Heart left ventricle (tissue), 16 donors: Measurements from ENCODE around the gene CDK5RAP2. TPM values are rescaled to one million over a fixed set of nuclear protein-coding genes. Genes with fewer than 3 reads are reported as not detected.

Experiments used
- ATAC-seq, 4 donors: fragments of 200-7000 bp; cut with Tn5 transposase; one replicate each; pipeline ENCODE4 v1.9.1; 2020 to 2022; ENCODE audit warnings: moderate library complexity in 4 of 4, mild to moderate bottlenecking in 3 of 4, moderate number of reproducible peaks in 1 of 4
- DNase-seq, 5 donors: peaks; one replicate each; pipeline ENCODE4 v3.0.0-alpha.2; 2020
- H3K27ac ChIP-seq, 12 donors: fragments of 200-600 bp; sonication (generic) in 4 of 12; one replicate each; pipeline versions ENCODE4 v1.5.0 to v1.8.0; 2016 to 2022; ENCODE audit warnings: mild to moderate bottlenecking in 2 of 12
- H3K27me3 ChIP-seq, 9 donors: fragments of 200-600 bp; sonication (generic) in 2 of 9; one replicate each; pipeline versions ENCODE4 v1.5.1 to v1.8.0; 2016 to 2022; ENCODE audit warnings: mild to moderate bottlenecking in 3 of 9
- H3K36me3 ChIP-seq, 9 donors: fragments of 200-600 bp; sonication (generic) in 2 of 9; one replicate each; pipeline versions ENCODE4 v1.5.0 to v1.8.0; 2018 to 2022; ENCODE audit warnings: mild to moderate bottlenecking in 2 of 9
- H3K4me1 ChIP-seq, 12 donors: fragments of 200-600 bp; sonication (generic) in 4 of 12; one replicate each; pipeline versions ENCODE4 v1.5.0 to v1.8.0; 2016 to 2022; ENCODE audit warnings: mild to moderate bottlenecking in 3 of 12
- H3K4me3 ChIP-seq, 12 donors: fragments of 200-600 bp; sonication (generic) in 4 of 12; one replicate each; pipeline versions ENCODE4 v1.5.0 to v1.8.0; 2017 to 2022; ENCODE audit warnings: mild to moderate bottlenecking in 9 of 12, moderate library complexity in 4 of 12
- H3K9me3 ChIP-seq, 12 donors: fragments of 200-600 bp; sonication (generic) in 4 of 12; one replicate each; pipeline versions ENCODE4 v1.5.0 to v1.8.0; 2016 to 2022; ENCODE audit warnings: mild to moderate bottlenecking in 1 of 12
- POLR2A ChIP-seq, 2 donors: fragments of 450-650 bp; IDR thresholded peaks; one replicate each; pipeline ENCODE4 v1.6.1; 2017; ENCODE audit warnings: antibody characterized with exemption in 2 of 2, mild to moderate bottlenecking in 2 of 2, moderate library complexity in 2 of 2
- WGBS, 4 donors: extraction: QIAGEN DNeasy Blood & Tissue Kit in 2 of 4; methylation state at CpG; one replicate each; pipeline versions ENCODE4 v1.1.5 to v1.1.7; 2013 to 2018; 5-methylcytosine and 5-hydroxymethylcytosine counted together
- intact Hi-C, 10 donors: fragments of 100-400 bp; cut with DNase I; formaldehyde crosslinking; loops; one replicate each; pipeline versions ENCODE4 v1.11.1 to v1.14.2; 2022
- polyA plus RNA-seq, 2 donors: library from polyadenylated mRNA; stranded (reverse); fragments of 200-250 nt; gene quantifications; one replicate each; pipeline ENCODE4 v1.2.3, GENCODE V29; 2013
- total RNA-seq, 9 donors: library from RNA; depleted of rRNA in 2 of 9; stranded (reverse); fragments of >200 nt in 2 of 9; fragmentation: NEBNext Ultra II Directional in 3 of 9; extraction: Animal tissue kit (Norgen Biotek cat#: 25700) in 3 of 9; gene quantifications; one replicate each; pipeline versions ENCODE4 v1.1.0 to v1.2.4, GENCODE V29; 2016 to 2023
- TF ChIP-seq, protein P1 (sequence below), 12 donors: fragments of 200-600 bp; sonication (generic) in 4 of 12; IDR thresholded peaks; one replicate each; pipeline versions ENCODE4 v1.5.0 to v1.8.0; 2018 to 2022; ENCODE audit warnings: antibody characterized with exemption in 12 of 12, mild to moderate bottlenecking in 5 of 12
- donor health status: ischemic (EF 13 %, LVEDD 7.1; RV severe dilation, severe dysfunction).
- donor health status: healthy with polysubstance abuse.
- donor health status: DM: no; HTN: yes; CAD: no.
- donor health status: DM: no; HTN: no; CAD: no.
- donor health status: ischemic (EF 25% LVEDD 6.9; RV normal size, moderate dysfunction).
- donor health status: ischemic (EF 25% LVEDD 5.7; RV mildly dilated, moderate dysfunction).
- donor health status: healthy.
- donor health status: DM: yes; HTN: yes; CAD: no.
- donor health status: ischemic (EF 35%, LVEDD 5.7; RV mildly dilated, moderate dysfunction).
- donor health status: nonischemic (EF 11% LVEDD 7.7; RV severe dilation, severe dysfunction).
- donor health status: DM: yes; HTN: yes; CAD: no.
- donor health status: PGD.
- donor health status: ischemic (EF 29% LVEDD 5.4; RV normal size, mild dysfunction).
- donor health status: nonischemic (EF 23%, LVEDD 6.1; RV moderate dilation, normal function).

The CDK5RAP2 gene
- total and polyA plus RNA-seq, 11 donors = 26.1 to 114 (median 53.1) TPM

DNA sequence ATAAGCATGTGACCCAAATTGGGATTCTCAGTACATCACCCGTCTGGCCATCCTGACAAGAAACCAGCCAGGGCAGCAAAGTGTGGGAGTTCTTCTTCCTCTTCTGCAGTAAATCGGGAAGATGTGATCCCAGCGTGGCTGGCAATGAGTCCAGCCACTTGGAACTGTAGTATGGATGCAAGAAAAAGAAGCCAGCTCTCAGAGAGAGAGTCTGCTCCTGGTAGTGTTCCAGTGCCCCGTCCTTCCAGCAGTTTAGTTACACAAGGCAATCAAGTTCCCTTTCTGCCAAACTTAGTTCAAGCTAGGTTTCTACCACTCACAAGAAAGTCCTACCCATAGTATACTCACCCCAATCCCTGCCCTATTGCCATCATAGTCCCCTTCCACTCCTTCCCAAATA is 65.6 kb downstream of the CDK5RAP2 start:
- no peak for TF ChIP-seq POLR2A (IDR thresholded peaks at IDR 0.05)
- TF ChIP-seq, protein P1, sequence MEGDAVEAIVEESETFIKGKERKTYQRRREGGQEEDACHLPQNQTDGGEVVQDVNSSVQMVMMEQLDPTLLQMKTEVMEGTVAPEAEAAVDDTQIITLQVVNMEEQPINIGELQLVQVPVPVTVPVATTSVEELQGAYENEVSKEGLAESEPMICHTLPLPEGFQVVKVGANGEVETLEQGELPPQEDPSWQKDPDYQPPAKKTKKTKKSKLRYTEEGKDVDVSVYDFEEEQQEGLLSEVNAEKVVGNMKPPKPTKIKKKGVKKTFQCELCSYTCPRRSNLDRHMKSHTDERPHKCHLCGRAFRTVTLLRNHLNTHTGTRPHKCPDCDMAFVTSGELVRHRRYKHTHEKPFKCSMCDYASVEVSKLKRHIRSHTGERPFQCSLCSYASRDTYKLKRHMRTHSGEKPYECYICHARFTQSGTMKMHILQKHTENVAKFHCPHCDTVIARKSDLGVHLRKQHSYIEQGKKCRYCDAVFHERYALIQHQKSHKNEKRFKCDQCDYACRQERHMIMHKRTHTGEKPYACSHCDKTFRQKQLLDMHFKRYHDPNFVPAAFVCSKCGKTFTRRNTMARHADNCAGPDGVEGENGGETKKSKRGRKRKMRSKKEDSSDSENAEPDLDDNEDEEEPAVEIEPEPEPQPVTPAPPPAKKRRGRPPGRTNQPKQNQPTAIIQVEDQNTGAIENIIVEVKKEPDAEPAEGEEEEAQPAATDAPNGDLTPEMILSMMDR (IDR thresholded peaks at IDR 0.05) = no peak
- no peak overlapping the region for H3K27ac ChIP-seq
- intact Hi-C loops = no loop called here
- H3K9me3 ChIP-seq = peaks cover 0 to 12% (median 0%) of the 10 kb centered on the region in 12 donors
- no peaks in the 10 kb centered on the region for H3K27me3 ChIP-seq
- WGBS, 4 donors = 88 to 91% (median 90%) methylated on average over 4 of the region's 4 CpGs
- H3K4me1 ChIP-seq = no peaks in the 10 kb centered on the region
- peaks cover 0 to 81% (median 55%) of the 10 kb centered on the region in 9 donors for H3K36me3 ChIP-seq
- ATAC-seq = no peak
- DNase-seq = no peak
- no peak overlapping the region for H3K4me3 ChIP-seq

DNA sequence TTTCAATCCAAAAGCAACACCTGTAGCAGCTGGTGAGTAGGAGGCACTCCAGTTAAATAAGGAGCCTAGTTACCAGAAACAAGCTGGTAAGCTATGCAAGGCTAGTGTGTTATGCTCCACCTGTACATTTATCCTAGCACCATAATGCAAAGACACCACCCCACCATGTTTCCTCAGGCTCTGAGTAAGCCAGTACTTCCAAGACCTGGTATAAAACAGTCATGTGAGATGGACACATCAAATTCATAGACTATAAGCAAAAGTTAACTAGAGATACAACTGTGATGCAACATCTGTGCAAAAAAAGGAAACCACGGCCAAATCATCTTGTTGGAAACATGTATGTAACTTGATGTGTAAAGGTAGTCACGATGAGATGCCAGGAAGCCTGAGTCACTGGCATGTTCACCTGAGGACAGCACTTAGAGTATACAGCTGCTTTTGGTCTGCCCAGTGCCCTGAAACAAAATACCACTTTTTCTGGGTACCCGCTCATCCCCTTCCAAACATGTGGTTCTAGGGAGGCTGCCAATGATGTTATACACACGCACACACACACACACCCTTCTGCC is 66.1 kb downstream of the CDK5RAP2 start:
- DNase-seq (no peak), ATAC-seq (no peak)
- Histone ChIP-seq H3K27ac (no peak overlapping the region), H3K4me1 (no peaks in the 10 kb centered on the region), H3K4me3 (no peak overlapping the region), H3K27me3 (no peaks in the 10 kb centered on the region), H3K36me3 (peaks cover 0 to 78% (median 53%) of the 10 kb centered on the region in 9 donors), H3K9me3 (peaks cover 0 to 12% (median 0%) of the 10 kb centered on the region in 12 donors)
- intact Hi-C loops = no loop called here
- WGBS, 4 donors = 95 to 98% (median 96%) methylated on average over 4 of the region's 4 CpGs
- no peak for TF ChIP-seq POLR2A (IDR thresholded peaks at IDR 0.05)
- TF ChIP-seq, protein P1 (IDR thresholded peaks at IDR 0.05) = no peak

GRCh38 chr9:120510816-120511215 is 69.2 kb downstream of the CDK5RAP2 start:
- intact Hi-C loops = no loop called here
- Histone ChIP-seq H3K27ac (no peak overlapping the region), H3K4me1 (no peaks in the 10 kb centered on the region), H3K9me3 (peaks cover 0 to 29% (median 0%) of the 10 kb centered on the region in 12 donors), H3K4me3 (no peak overlapping the region), H3K27me3 (no peaks in the 10 kb centered on the region), H3K36me3 (peaks cover 0 to 69% (median 31%) of the 10 kb centered on the region in 9 donors)
- 97 to 98% (median 97%) methylated on average over 3 of the region's 3 CpGs for WGBS, 4 donors
- DNase-seq (no peak), ATAC-seq (no peak)
- TF ChIP-seq, protein P1 (IDR thresholded peaks at IDR 0.05) = no peak
- no peak for TF ChIP-seq POLR2A (IDR thresholded peaks at IDR 0.05)

DNA sequence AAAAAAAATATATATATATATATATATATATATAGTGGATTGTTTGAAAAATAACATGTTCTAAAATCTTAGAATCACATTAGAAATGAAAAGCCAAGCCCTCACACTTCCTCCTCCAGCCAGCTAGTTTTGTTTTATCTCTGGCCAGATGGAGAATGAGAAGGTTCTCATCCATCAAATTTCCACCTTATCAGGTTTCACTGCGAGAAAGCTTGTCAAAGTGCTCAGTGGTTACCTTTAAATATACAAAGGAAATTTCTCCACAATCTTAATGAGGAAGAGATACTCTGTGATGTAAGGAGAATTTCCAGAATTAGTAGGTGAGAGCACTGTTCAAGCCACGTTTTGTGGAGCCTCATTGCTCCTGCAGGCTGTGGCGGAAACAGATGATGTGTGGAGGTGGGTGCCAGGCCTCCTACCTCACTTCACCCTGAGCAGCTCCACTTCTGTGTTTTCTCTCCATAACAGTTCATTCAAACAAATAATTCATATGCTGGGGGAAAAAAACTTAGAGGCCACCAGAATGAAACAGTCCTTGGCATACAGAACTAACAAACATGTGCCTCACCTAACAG is 71.9 kb downstream of the CDK5RAP2 start:
- no peak overlapping the region for H3K4me3 ChIP-seq

More for the DNA sequence above, 71.9 kb downstream of the CDK5RAP2 start:
- peaks cover 0 to 46% (median 13%) of the 10 kb centered on the region in 9 donors for H3K36me3 ChIP-seq
- ATAC-seq (no peak), DNase-seq (no peak)
- WGBS, 4 donors = 79 to 90% (median 84%) methylated on average over 3 of the region's 3 CpGs
- H3K27ac ChIP-seq = no peak overlapping the region
- H3K9me3 ChIP-seq = peaks cover 0 to 29% (median 0%) of the 10 kb centered on the region in 12 donors
- intact Hi-C loops = loop anchor here in 1 of 10 donors (10.0 kb wide), 1 partner anchor 57 kb away; no protein-coding TSS in a partner anchor
- no peaks in the 10 kb centered on the region for H3K27me3 ChIP-seq
- H3K4me1 ChIP-seq = no peaks in the 10 kb centered on the region
- TF ChIP-seq POLR2A (IDR thresholded peaks at IDR 0.05) = no peak
- TF ChIP-seq, protein P1 (IDR thresholded peaks at IDR 0.05) = no peak
